OCI-LY7 (cell line): ENCODE data around the gene C5orf34. TPM values are rescaled to one million over a fixed set of nuclear protein-coding genes. Genes with fewer than 3 reads are reported as not detected.
"Not testable (repeated sequence)": the region's sequence is repeated elsewhere in the genome, so short reads cannot be mapped to it uniquely, and the experiment has no call there.

Experiments used
- BruUV-seq: library from RNA; stranded (reverse); fragments of 400-500 nt; replicated peaks from 2 replicates; lab custom pipeline; 2021; lab: Mats Ljungman, UMichigan
- CTCF ChIA-PET: fragments of 300-600 bp; sonication (Branson Sonifier 250); formaldehyde crosslinking; loops from one replicate; lab custom pipeline; 2022; ENCODE audit warnings: antibody characterized with exemption; ENCODE audit not compliant: unreplicated experiment; lab: Charles Lee
- POLR2A ChIA-PET: fragments of 300-600 bp; sonication (Branson Sonifier 250); formaldehyde crosslinking; loops from one replicate; lab custom pipeline; 2022; ENCODE audit warnings: antibody characterized with exemption; lab: Charles Lee
- DNase-seq: peaks from one replicate; pipeline ENCODE4 v3.0.0-alpha.2; 2015; ENCODE audit warnings: low spot score
- H2AFZ ChIP-seq: fragments of 200-600 bp; sonication (generic), shearing (Covaris generic); 2 replicates; pipeline ENCODE4 v1.6.1; 2014; ENCODE audit warnings: mild to moderate bottlenecking, antibody characterized with exemption, low read length, moderate library complexity
- H3K27ac ChIP-seq: fragments of 200-600 bp; sonication (generic); 2 replicates; pipeline ENCODE4 v1.5.1; 2014; ENCODE audit warnings: mixed run types, low read depth, mild to moderate bottlenecking, moderate library complexity, low read length, inconsistent platforms; ENCODE audit not compliant: poor library complexity, severe bottlenecking
- H3K36me3 ChIP-seq: fragments of 200-600 bp; sonication (generic); 2 replicates; pipeline ENCODE4 v1.6.1; 2014; ENCODE audit warnings: mild to moderate bottlenecking, antibody characterized with exemption, low read length, moderate library complexity, mixed read lengths; ENCODE audit not compliant: insufficient read depth
- H3K4me1 ChIP-seq: fragments of 200-600 bp; sonication (generic); 2 replicates; pipeline ENCODE4 v1.5.1; 2014; ENCODE audit warnings: mild to moderate bottlenecking, low read length; ENCODE audit not compliant: insufficient read depth, poor library complexity, severe bottlenecking
- H3K4me2 ChIP-seq: fragments of 200-600 bp; sonication (generic); 2 replicates; pipeline ENCODE4 v1.6.1; 2014; ENCODE audit warnings: mild to moderate bottlenecking, low read length
- H3K4me3 ChIP-seq: fragments of 200-600 bp; sonication (generic); 2 replicates; pipeline ENCODE4 v1.5.1; 2014; ENCODE audit warnings: mild to moderate bottlenecking, low read depth, low read length; ENCODE audit not compliant: poor library complexity, severe bottlenecking
- H3K79me2 ChIP-seq: fragments of 200-600 bp; sonication (generic); 2 replicates; pipeline ENCODE4 v1.6.1; 2016; ENCODE audit warnings: low read depth, mild to moderate bottlenecking, low read length, moderate library complexity, mixed read lengths; ENCODE audit not compliant: insufficient read depth
- H3K9me2 ChIP-seq: fragments of 200-600 bp; sonication (generic); 2 replicates; pipeline ENCODE4 v1.6.1; 2016; ENCODE audit warnings: mild to moderate bottlenecking, low read length, mixed read lengths; ENCODE audit not compliant: insufficient read depth
- H3K9me3 ChIP-seq: fragments of 200-600 bp; sonication (generic); 2 replicates; pipeline ENCODE4 v1.6.1; 2014; ENCODE audit warnings: mild to moderate bottlenecking, mixed run types, low read length, mixed read lengths
- H4K20me1 ChIP-seq: fragments of 200-600 bp; sonication (generic); 2 replicates; pipeline ENCODE4 v1.6.1; 2014; ENCODE audit warnings: mild to moderate bottlenecking, antibody characterized with exemption, low read length, moderate library complexity, mixed read lengths; ENCODE audit not compliant: insufficient read depth
- EZH2phosphoT487 ChIP-seq: fragments of 200-600 bp; sonication (generic); IDR thresholded peaks from 2 replicates; pipeline ENCODE4 v1.6.1; 2018; ENCODE audit warnings: low read depth, borderline replicate concordance, mild to moderate bottlenecking, mixed run types, antibody characterized with exemption, low read length, moderate library complexity, mixed read lengths
- intact Hi-C: fragments of 100-400 bp; cut with micrococcal nuclease; formaldehyde crosslinking; loops from one replicate; pipeline ENCODE4 v1.10.0; 2022; ENCODE audit not compliant: unreplicated experiment
- total RNA-seq, 2 experiments: library from RNA; depleted of rRNA in 1 of 2; stranded (reverse); fragments of >200 nt in 1 of 2; shearing (Covaris generic) in 1 of 2; gene quantifications; 2 replicates each; pipeline ENCODE4 v1.2.3, GENCODE V29; 2014 to 2022
- TF ChIP-seq, protein P1 (sequence below): fragments of 200-600 bp; sonication (generic); conservative IDR thresholded peaks from 2 replicates; pipeline ENCODE4 v1.5.1; 2014; ENCODE audit warnings: mild to moderate bottlenecking, antibody characterized with exemption, low read length, moderate library complexity, mixed read lengths

The C5orf34 gene
- total RNA-seq, 2 experiments from 2014 or later = 30.9 to 33.9 TPM

DNA sequence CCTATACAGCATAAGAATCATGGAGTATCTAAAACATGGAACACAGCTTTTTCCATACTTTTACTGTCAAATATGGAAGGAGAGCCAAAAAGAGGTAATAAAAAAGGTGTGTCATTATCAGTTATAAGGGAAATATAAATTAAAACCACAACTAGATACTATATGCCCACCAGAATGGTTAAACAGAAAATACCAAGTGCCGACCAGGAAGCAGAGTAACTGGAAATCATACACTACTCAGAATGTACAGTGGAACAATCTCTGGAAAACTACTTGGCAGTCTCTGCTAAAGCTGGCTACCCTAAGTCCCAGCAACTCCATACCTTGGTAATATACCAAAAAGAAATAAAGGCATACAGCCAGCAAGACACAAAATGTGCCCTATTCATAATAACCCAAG lies 39.5 kb upstream of the C5orf34 start:
- no peaks in the 10 kb centered on the region for H3K9me3 ChIP-seq
- ChIA-PET POLR2A (interaction anchor here (1.0 to 4.8 kb wide), 5 partner anchors 12 to 71 kb away, joined by 3 to 57 read pairs (median 11); partner anchors contain the start of genes NNT and TMEM267), CTCF (no interaction called here)
- no TSS peak for BruUV-seq
- H2AFZ ChIP-seq = no peak overlapping the region
- intact Hi-C loops = no loop called here
- TF ChIP-seq, protein P1, sequence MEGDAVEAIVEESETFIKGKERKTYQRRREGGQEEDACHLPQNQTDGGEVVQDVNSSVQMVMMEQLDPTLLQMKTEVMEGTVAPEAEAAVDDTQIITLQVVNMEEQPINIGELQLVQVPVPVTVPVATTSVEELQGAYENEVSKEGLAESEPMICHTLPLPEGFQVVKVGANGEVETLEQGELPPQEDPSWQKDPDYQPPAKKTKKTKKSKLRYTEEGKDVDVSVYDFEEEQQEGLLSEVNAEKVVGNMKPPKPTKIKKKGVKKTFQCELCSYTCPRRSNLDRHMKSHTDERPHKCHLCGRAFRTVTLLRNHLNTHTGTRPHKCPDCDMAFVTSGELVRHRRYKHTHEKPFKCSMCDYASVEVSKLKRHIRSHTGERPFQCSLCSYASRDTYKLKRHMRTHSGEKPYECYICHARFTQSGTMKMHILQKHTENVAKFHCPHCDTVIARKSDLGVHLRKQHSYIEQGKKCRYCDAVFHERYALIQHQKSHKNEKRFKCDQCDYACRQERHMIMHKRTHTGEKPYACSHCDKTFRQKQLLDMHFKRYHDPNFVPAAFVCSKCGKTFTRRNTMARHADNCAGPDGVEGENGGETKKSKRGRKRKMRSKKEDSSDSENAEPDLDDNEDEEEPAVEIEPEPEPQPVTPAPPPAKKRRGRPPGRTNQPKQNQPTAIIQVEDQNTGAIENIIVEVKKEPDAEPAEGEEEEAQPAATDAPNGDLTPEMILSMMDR = no peak
- TF ChIP-seq EZH2phosphoT487 = no peak
- peaks cover 35% of the 10 kb centered on the region for H3K4me1 ChIP-seq
- no peaks in the 10 kb centered on the region for H3K9me2 ChIP-seq
- H3K36me3 ChIP-seq = peaks cover 58% of the 10 kb centered on the region
- H3K79me2 ChIP-seq = peaks cover 63% of the 10 kb centered on the region
- H3K4me2 ChIP-seq = peak overlapping the region; percentile 99
- no peak for DNase-seq
- H3K4me3 ChIP-seq = peak overlapping the region; percentile 75
- H3K27ac ChIP-seq = no peak overlapping the region
- peaks cover 21% of the 10 kb centered on the region; the same call in 1 of the 2 replicates for H4K20me1 ChIP-seq

DNA sequence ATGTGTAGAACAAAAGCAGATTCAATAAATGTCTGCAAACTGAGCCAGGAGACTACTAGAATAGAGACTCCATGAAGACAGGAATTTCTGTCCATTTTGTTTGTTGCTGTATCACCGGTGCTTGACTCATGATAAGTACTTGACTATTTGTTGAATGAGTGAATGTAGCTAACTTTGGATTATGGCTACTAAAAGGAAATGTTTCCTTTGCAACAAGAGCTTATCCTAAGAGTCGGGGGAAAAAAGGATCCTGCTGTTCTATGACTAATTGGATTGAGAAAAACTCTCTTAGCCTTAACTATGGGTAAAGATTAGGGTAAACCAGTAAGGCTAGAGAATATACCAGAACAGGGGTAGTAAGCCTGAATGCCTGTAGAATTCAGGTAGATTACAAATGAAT lies 38.4 kb upstream of the C5orf34 start:
- Histone ChIP-seq H3K4me3 (no peak overlapping the region), H2AFZ (no peak overlapping the region), H3K9me2 (no peaks in the 10 kb centered on the region), H3K4me1 (peaks cover 35% of the 10 kb centered on the region), H3K79me2 (peaks cover 66% of the 10 kb centered on the region), H3K36me3 (peaks cover 66% of the 10 kb centered on the region), H3K27ac (no peak overlapping the region), H3K9me3 (no peaks in the 10 kb centered on the region), H4K20me1 (peaks cover 21% of the 10 kb centered on the region; the same call in 1 of the 2 replicates), H3K4me2 (peak overlapping the region; percentile 99; the same call in 1 of the 2 replicates)
- no TSS peak for BruUV-seq
- POLR2A ChIA-PET = interaction anchor here (0.6 to 4.8 kb wide), 6 partner anchors 11 to 762 kb away, joined by 3 to 57 read pairs (median 4); partner anchors contain the start of genes C5orf34 and TMEM267
- TF ChIP-seq EZH2phosphoT487 = no peak
- TF ChIP-seq, protein P1 = no peak
- intact Hi-C loops = no loop called here
- CTCF ChIA-PET = no interaction called here
- no peak for DNase-seq

DNA sequence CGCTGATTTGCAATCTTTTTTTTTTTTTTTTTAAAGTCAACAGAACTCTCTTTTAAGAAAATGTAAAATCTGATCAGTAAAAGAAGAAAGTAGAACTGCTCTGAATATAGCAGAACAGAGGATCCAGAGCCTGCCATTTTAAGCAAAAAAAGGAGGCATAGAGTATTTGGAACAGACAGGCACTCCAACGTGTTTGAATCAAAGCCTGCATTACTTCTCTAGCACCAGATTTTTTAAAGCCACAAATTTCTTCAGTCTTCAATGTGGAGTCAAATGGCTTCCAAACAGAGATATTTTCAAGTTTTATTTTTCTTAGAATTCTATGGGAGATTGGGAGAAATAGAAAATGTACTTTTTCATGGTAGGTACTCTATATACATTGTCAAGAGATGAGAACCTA lies 36.8 kb upstream of the C5orf34 start:
- no peak overlapping the region for H3K4me3 ChIP-seq
- no peaks in the 10 kb centered on the region for H3K9me3 ChIP-seq
- TF ChIP-seq, protein P1 = no peak
- TF ChIP-seq EZH2phosphoT487 = no peak
- no peak overlapping the region for H2AFZ ChIP-seq
- H3K9me2 ChIP-seq = no peaks in the 10 kb centered on the region
- peaks cover 66% of the 10 kb centered on the region for H3K79me2 ChIP-seq
- no TSS peak for BruUV-seq
- POLR2A ChIA-PET = interaction anchor here (0.6 to 1.0 kb wide), 2 partner anchors 53 to 73 kb away, joined by 4 to 5 read pairs; no protein-coding TSS in a partner anchor
- intact Hi-C loops = no loop called here
- CTCF ChIA-PET = no interaction called here
- H4K20me1 ChIP-seq = peaks cover 21% of the 10 kb centered on the region; the same call in 1 of the 2 replicates
- no peak for DNase-seq
- peaks cover 83% of the 10 kb centered on the region for H3K36me3 ChIP-seq
- H3K4me1 ChIP-seq = peaks cover 29% of the 10 kb centered on the region
- H3K4me2 ChIP-seq = no peak overlapping the region
- H3K27ac ChIP-seq = no peak overlapping the region

DNA sequence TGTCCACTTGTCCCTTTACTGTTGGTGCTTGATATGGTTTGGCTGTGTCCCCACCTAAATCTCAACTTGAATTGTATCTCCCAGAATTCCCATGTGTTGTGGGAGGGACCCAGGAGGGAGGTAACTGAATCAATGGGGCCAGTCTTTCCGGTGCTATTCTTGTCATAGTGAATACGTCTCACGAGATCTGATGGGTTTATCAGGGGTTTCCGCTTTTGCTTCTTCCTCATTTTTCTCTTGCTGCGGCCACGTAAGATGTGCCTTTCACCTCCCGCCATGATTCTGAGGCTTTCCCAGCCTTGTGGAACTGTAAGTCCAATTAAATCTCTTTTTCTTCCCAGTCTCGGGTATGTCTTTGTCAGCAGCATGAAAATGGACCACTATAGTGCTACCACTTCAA lies 34.3 kb upstream of the C5orf34 start:
- CTCF ChIA-PET, H3K4me3 ChIP-seq, POLR2A ChIA-PET, H4K20me1 ChIP-seq, H2AFZ ChIP-seq, H3K27ac ChIP-seq, intact Hi-C loops, H3K9me2 ChIP-seq, BruUV-seq, H3K4me2 ChIP-seq, DNase-seq, H3K9me3 ChIP-seq: not testable (repeated sequence)
- peaks cover 96% of the 10 kb centered on the region for H3K36me3 ChIP-seq
- peaks cover 16% of the 10 kb centered on the region for H3K4me1 ChIP-seq
- H3K79me2 ChIP-seq = peaks cover 47% of the 10 kb centered on the region; the same call in 1 of the 2 replicates
